Measurements from ENCODE around the gene MAPK12.

DNA sequence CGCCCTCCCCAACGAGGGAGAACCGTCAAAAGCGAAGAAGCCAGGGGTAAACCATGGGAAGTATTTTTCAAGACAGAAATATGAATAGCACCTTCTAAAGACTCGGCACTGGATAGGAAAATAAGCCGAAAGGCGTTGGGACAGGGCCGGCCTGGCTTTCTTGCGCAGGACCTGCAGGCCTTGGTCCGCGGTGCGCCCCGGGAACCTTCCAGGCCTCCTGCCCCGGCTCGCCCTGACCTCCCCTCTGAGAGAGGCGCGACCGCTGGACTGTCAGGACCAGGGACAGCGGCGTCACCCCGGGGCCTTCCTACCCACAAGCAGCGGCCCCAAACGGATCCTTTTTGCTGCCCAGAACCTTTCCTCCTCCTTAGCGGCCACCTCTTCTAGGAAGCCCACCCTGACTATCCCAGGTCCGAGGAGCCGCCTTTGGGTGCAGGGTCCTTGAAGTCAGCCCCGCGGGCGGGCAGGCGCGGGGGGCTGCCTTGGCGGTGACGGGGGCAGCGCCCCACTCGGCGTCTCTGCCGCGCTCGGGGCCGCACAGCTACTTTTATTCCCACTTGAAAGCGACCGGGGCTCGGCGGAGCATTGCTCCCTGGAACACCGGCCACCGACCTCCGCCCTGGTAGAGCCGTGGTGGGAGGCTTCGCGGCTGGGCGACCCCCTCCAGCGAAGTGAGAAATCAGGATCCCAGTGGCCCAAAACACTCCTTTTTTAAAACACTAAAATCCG lies 9.3 kb upstream of the MAPK12 start:
- TF ChIP-seq, protein P1, sequence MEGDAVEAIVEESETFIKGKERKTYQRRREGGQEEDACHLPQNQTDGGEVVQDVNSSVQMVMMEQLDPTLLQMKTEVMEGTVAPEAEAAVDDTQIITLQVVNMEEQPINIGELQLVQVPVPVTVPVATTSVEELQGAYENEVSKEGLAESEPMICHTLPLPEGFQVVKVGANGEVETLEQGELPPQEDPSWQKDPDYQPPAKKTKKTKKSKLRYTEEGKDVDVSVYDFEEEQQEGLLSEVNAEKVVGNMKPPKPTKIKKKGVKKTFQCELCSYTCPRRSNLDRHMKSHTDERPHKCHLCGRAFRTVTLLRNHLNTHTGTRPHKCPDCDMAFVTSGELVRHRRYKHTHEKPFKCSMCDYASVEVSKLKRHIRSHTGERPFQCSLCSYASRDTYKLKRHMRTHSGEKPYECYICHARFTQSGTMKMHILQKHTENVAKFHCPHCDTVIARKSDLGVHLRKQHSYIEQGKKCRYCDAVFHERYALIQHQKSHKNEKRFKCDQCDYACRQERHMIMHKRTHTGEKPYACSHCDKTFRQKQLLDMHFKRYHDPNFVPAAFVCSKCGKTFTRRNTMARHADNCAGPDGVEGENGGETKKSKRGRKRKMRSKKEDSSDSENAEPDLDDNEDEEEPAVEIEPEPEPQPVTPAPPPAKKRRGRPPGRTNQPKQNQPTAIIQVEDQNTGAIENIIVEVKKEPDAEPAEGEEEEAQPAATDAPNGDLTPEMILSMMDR (IDR thresholded peaks at IDR 0.05) = no peak
- TF ChIP-seq POLR2A (IDR thresholded peaks at IDR 0.05) (no peak), POLR2AphosphoS5 (IDR thresholded peaks at IDR 0.05) (no peak)
